SK-N-DZ (cell line): ENCODE results near the gene ZNF302. TPM values are rescaled to one million over a fixed set of nuclear protein-coding genes. Genes with fewer than 3 reads are reported as not detected.
"Not testable (repeated sequence)": the region's sequence is repeated elsewhere in the genome, so short reads cannot be mapped to it uniquely, and the experiment has no call there.

ENCODE experiments used
- DNase-seq: peaks from one replicate; pipeline ENCODE4 v3.0.0-alpha.2; 2015; ENCODE audit warnings: low spot score
- polyA plus RNA-seq, 2 experiments: library from polyadenylated mRNA; depleted of rRNA; stranded (reverse); fragments of >200 nt; gene quantifications; 2 replicates each; pipeline ENCODE4 v1.2.3, GENCODE V29; 2014

The ZNF302 gene
- 44.9 and 51.5 TPM in 2 replicates for polyA plus RNA-seq (2014; cell fraction: cytosol; rRNA removed)
- 94.8 and 106 TPM in 2 replicates for polyA plus RNA-seq (2014; cell fraction: nucleus; rRNA removed)

DNA sequence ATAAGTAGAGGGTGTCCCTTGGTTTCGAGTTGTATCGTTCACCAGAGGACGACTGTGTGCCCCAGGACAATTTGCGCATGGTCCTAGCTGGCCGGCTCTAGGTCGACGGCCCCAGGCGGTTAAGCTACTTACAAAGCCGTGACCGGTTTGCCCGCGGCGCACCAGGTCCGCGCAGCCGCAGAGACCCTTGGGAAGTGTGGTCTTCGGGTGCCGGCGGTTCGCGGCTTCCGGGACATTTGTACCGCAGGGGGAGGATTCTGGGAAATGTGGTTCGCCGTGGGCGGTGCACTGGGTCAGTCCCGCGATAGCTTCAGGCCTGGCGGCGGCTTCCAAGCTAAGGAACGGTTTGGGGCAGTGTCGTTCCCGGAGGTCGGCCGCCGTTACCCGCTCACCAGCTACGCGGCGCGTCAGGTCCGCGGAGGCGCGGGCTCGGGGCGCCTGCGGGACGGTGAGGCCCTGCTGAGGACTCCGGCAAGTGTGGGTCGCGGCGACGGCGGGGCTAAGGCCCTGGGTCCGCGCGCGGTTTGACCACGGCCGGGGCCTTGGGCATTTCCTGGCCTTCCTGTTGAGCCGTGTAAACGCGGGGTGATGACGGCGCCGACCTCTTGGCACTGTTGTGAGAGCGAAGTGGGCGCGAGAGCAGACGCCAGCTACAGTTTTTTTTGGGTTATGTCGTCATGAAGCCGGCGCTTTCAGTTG, at the start of gene ZNF302:
Gene ZNF302 (plus strand): TSS at position 293 of the 699 bp plus-strand sequence. CDS start 1,127 bp downstream, outside the sequence.
- DNase-seq: peak; percentile 96

- no peak for DNase-seq
Observed at GRCh38 chr19:34633802-34634201, 43.7 kb upstream of the ZNF302 start.

GRCh38 chr19:34639491-34640085, 37.9 kb upstream of the ZNF302 start:
- DNase-seq: peak; percentile 58

DNA sequence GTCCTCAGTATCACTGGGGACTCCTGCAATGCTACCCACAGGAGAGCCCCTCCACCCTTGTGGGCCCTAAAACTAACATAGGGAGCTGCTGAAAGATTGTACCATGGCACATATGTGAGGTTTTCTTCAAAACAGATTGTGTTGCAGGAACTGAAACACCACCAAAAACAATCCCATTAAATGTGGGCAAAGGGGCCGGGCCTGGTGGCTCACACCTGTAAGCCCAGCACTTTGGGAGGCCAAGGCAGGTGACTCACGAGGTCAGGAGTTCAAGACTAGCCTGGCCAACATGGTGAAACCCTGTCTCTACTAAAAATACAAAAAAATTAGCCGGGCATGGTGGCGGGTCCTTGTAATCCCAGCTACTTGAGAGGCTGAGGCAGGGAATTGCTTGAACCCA, 35.2 kb upstream of the ZNF302 start:
- no peak for DNase-seq

GRCh38 chr19:34644991-34645461, 32.5 kb upstream of the ZNF302 start:
- DNase-seq: peak; percentile 17

- peak; percentile 88 for DNase-seq
Observed at GRCh38 chr19:34645551-34645950, 31.9 kb upstream of the ZNF302 start.

GRCh38 chr19:34649886-34650543, 27.5 kb upstream of the ZNF302 start:
- no peak for DNase-seq

- no peak for DNase-seq
Observed at GRCh38 chr19:34651747-34652146, 25.7 kb upstream of the ZNF302 start.

DNA sequence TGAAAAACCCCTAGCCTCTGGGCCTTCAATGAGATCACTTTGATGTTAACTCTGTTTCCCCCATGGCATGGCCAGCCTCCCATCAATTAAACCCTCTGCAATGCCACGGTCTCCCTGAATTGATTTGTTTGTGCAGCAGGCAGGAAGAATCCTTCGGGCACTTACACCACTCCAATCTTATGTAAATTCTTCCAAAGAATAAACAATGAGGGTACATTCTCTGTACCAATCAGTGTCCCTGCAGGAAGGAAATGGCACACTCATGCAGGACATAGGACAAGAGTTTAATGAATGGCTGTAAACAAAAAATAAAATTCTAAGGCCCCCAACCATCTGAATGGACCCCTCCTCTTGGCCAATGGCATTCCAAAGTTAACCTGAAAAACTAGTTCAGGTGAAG, 22.7 kb upstream of the ZNF302 start:
- DNase-seq: no peak

GRCh38 chr19:34655651-34656050, 21.8 kb upstream of the ZNF302 start:
- DNase-seq: no peak

DNA sequence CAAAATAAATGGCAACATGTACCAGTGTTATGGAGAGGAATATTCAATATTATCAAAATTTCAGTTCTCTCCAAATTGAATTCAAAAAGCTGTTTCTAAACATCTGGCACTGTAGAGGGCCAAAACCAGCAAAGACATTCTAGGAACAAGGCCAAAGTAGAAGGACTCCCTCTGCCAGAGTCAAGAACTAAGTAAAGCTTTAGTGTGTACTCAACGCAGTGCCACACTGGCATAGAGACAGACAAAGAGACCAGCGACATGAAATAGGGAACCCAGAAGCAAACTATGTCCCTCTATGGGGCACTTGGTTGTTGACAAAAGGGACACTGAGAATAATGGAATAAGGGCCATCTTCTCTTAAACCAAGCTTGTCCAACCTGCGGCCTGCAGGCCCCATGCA, 16.1 kb upstream of the ZNF302 start:
- DNase-seq: no peak

DNA sequence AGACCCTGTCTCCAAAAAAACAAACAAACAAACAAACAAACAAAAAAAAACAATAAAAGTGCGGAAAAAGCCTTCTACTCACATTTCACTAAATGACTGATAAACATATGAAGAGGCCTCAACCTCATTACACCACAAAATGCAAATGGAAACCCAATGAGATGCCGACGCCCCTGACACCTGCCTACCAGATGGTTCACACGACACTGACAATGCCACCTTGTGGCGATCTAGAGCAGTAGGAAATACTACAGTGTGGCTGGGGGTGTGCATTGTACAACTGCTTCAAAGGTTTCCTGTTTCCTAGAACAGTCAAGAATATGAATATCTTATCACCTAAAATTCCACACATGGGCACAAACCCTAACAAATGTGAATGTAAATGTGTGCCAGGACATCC, 14.6 kb upstream of the ZNF302 start:
- peak; percentile 38 for DNase-seq

- DNase-seq: no peak
Observed at GRCh38 chr19:34664168-34664567, 13.3 kb upstream of the ZNF302 start.

- DNase-seq: no peak
Observed at GRCh38 chr19:34664870-34665269, 12.6 kb upstream of the ZNF302 start.

DNA sequence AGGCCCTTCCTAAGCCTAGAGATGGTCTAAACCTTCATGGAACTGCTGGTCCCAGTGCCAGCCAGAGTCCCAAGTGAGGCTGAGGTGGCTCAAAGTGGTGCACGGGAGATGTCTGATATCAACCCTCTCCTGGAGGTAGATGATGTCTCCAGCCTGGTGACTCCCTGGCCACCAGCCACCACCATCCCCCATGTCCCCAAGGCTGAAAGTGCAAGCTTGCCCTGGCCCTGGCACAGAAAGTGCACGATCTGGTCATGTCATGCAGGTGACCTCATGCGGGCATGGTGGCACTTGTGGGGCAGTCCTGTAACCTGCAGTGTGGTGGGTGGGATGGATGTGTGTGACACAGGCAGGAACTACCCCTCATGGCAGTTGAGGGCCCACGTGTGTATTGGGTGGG, 12.2 kb upstream of the ZNF302 start:
- not testable (repeated sequence) for DNase-seq

GRCh38 chr19:34666200-34666957, 11.1 kb upstream of the ZNF302 start:
- DNase-seq: no peak

GRCh38 chr19:34666958-34667265, 10.6 kb upstream of the ZNF302 start:
- DNase-seq: no peak

GRCh38 chr19:34667349-34668076, 10.0 kb upstream of the ZNF302 start:
- DNase-seq: no peak

DNA sequence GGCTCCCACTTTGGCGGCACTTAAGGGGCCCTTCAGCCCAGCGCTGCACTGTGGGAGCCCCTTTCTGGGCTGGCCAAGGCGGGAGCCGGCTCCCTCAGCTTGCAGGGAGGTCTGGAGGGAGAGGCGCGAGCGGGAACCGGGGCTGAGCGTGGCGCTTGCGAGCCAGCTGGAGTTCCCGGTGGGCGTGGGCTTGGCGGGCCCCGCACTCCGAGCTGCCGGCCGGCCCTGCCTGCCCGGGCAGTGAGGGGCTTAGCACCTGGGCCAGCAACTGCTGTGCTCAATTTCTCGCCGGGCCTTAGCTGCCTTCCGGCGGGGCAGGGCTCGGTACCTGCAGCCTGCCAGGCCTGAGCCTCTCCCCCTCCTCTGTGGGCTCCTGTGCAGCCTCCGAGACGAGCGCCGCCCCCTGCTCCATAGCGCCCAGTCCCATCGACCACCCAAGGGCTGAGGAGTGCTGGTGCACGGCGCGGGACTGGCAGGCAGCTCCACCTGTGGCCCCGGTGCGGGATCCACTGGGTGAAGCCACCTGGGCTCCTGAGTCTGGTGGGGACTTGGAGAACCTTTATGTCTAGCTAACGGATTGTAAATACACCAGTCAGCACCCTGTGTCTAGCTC, 9.3 kb upstream of the ZNF302 start:
- not testable (repeated sequence) for DNase-seq

DNA sequence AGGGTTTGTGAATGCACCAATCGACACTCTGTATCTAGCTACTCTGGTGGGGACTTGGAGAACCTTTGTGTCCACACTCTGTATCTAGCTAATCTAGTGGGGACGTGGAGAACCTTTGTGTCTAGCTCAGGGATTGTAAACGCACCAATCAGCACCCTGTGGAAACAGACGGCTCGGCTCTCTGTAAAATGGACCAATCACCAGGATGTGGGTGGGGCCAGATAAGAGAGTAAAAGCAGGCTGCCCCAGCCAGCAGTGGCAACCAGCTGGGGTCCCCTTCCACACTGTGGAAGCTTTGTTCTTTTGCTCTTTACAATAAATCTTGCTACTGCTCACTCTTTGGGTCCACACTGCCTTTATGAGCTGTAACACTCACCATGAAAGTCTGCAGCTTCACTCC, 8.8 kb upstream of the ZNF302 start:
- not testable (repeated sequence) for DNase-seq

GRCh38 chr19:34669305-34669704, 8.2 kb upstream of the ZNF302 start:
- DNase-seq: no peak
